ENCODE measurements around the gene PATL2.
"Not testable (repeated sequence)": the region's sequence is repeated elsewhere in the genome, so short reads cannot be mapped to it uniquely, and the experiment has no call there.

Gene PATL2

DNA sequence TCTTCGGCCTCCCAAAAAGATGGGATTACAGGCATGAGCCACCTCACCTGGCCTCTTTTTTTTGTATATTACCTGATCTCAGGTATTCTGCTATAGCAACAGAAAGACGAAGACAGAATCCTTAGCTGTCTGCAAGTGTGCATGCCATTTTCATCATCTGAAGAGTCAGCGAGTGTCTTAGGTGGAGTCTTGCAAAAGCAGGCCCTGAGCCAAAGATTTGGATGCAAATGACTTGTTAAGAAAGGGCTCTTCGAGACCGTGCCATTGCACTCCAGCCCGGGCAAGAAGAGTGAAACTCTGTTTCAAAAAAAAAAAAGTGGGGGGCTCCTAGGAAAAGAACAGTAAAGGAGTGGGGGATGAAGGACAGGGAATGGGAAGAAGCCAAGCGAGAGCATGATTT lies 15.0 kb upstream of the PATL2 start:
- peak; percentile 84 for DNase-seq (ENCODE audit: low read depth)
- TF ChIP-seq, protein P1, sequence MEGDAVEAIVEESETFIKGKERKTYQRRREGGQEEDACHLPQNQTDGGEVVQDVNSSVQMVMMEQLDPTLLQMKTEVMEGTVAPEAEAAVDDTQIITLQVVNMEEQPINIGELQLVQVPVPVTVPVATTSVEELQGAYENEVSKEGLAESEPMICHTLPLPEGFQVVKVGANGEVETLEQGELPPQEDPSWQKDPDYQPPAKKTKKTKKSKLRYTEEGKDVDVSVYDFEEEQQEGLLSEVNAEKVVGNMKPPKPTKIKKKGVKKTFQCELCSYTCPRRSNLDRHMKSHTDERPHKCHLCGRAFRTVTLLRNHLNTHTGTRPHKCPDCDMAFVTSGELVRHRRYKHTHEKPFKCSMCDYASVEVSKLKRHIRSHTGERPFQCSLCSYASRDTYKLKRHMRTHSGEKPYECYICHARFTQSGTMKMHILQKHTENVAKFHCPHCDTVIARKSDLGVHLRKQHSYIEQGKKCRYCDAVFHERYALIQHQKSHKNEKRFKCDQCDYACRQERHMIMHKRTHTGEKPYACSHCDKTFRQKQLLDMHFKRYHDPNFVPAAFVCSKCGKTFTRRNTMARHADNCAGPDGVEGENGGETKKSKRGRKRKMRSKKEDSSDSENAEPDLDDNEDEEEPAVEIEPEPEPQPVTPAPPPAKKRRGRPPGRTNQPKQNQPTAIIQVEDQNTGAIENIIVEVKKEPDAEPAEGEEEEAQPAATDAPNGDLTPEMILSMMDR (IDR thresholded peaks at IDR 0.05; ENCODE audit: insufficient read depth, low read depth, low read length, missing control alignments): no peak
- H3K4me3 ChIP-seq (ENCODE audit: low read depth, low read length): peak overlapping the region; percentile 60

DNA sequence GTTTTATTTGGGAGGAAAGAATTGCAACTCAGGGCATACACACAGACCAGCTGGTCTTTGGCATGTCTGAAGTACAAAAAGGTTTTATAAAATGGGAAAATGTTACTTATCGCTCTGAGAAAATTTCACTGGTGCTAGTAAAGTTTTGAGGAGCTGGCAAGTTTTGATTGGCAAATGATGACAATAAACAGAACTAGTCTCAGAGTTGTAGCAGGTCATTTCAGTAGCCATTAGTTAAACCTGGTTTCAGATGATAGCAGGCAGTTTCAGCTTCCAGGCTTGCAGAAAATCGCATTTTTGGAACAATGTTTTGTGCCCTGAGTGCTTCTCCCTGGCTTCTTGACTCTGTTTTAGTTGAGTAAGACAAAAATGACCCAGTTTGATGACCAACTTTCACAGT lies 10.9 kb upstream of the PATL2 start:
- DNase-seq (ENCODE audit: low read depth): peak; percentile 89
- peak overlapping the region; percentile 13 for H3K4me3 ChIP-seq (ENCODE audit: low read depth, low read length)
- TF ChIP-seq, protein P1 (IDR thresholded peaks at IDR 0.05; ENCODE audit: insufficient read depth, low read depth, low read length, missing control alignments): no peak

DNA sequence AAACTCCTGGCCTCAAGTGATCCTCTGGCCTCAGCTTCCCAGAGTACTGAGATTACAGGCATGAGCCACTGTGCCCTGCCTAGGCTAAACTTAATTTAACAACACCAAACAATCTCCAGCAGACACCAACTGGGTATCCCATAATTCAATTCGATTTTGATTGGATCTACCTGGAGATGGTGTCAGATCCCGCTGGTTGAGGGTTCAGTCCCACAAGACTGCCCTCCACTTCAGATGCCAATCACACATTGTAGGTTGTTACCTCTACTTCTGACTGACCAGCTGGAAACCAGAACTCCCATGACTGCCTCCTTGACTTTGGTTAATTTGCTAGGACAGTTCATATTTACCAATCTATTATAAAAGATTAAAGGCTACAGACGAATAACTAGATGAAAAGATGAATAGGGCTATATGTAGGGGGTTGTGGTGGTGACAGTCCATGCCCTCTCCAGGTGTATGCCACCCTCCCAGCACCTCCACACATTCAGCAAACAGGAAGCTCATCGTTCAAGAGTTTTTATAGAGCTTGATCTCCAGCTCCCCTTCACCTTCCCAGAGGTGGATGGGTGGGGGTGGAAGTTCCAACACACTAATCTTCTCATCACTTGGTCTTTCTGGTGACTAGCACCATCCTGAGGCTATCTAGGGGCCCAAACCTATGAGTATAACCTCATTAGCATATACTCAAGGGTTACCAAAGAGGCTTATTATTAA lies 9.5 kb upstream of the PATL2 start:
- peak; percentile 61 for DNase-seq (ENCODE audit: low read depth)
- H3K4me3 ChIP-seq (ENCODE audit: low read depth, low read length): no peak overlapping the region
- TF ChIP-seq, protein P1 (IDR thresholded peaks at IDR 0.05; ENCODE audit: insufficient read depth, low read depth, low read length, missing control alignments): no peak

DNA sequence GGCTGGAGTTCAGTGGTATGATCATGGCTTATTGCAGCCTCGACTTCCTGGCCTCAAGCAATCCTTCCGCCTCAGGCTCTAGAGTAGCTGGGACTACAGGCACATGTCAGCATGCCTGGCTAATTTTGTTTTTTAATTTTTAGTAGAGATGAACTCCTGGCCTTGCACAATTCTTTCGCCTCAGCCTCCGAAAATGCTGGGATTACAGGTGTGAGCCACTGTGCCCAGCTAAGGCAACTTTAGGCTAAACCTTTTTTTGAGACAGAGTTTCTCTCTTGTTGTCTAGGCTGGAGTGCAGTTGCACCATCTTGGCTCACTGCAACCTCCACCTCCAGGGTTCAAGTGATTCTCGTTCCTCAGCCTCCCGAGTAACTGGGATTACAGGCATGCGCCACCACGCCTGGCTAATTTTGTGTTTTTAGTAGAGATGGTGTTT lies 8.9 kb upstream of the PATL2 start:
- DNase-seq (ENCODE audit: low read depth); H3K4me3 ChIP-seq (ENCODE audit: low read depth, low read length): not testable (repeated sequence)

DNA sequence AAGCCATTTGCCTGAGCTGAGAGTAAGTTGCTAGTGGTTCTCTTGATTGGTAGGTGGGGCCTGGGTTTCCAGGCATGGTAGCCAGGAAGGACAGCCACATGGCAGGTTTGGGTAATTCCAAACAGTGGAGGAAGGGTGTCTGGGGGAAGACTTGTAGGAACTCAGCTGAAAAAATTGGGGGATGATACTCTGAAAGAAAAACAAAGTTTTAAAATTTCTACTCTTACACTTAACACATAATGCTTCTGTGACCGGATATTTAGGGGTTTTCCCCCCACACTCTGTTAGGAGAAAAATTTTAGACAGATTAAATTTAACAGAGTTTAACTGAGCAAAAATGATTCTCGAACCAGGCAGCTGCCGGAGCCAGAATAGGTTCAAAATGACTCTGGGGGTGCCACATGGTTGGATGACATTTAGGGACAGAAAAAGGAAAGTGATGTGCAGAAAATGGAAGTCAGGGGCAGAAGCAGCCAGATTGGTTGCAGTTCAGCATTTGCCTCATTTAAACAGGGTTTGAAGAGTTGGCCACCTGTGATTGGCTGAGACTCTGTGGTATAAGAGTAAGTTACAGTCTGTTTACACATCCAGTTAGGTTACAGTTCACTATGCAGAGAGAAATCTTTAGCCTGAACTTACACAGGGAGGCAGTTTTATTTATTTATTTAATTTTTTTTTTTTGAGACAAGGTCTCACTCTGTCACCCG lies 8.3 kb upstream of the PATL2 start:
- peak; percentile 95 for DNase-seq (ENCODE audit: low read depth)
- peak overlapping the region; percentile 5; the same call in 1 of the 2 replicates for H3K4me3 ChIP-seq (ENCODE audit: low read depth, low read length)
- TF ChIP-seq, protein P1 (IDR thresholded peaks at IDR 0.05; ENCODE audit: insufficient read depth, low read depth, low read length, missing control alignments): no peak

DNA sequence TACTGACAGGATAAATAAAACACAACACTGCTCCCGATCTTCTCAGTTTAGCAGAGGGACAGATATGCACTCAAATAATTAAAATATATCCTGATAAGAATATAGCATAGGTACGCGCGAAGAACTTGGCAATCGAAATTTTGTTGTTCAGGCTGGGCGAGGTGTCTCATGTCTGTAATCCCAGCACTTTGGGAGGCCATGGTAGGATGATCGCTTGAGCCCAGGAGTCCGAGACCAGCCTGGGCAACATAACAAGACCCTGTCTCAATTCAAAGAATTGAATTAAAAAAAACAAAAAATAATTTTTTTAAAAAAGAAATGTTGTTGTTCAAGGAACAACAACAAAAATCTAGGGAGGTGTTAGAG lies 7.8 kb upstream of the PATL2 start:
- TF ChIP-seq, protein P1 (IDR thresholded peaks at IDR 0.05; ENCODE audit: insufficient read depth, low read depth, low read length, missing control alignments): no peak
- DNase-seq (ENCODE audit: low read depth): no peak
- H3K4me3 ChIP-seq (ENCODE audit: low read depth, low read length): peak overlapping the region; percentile 5; the same call in 1 of the 2 replicates

DNA sequence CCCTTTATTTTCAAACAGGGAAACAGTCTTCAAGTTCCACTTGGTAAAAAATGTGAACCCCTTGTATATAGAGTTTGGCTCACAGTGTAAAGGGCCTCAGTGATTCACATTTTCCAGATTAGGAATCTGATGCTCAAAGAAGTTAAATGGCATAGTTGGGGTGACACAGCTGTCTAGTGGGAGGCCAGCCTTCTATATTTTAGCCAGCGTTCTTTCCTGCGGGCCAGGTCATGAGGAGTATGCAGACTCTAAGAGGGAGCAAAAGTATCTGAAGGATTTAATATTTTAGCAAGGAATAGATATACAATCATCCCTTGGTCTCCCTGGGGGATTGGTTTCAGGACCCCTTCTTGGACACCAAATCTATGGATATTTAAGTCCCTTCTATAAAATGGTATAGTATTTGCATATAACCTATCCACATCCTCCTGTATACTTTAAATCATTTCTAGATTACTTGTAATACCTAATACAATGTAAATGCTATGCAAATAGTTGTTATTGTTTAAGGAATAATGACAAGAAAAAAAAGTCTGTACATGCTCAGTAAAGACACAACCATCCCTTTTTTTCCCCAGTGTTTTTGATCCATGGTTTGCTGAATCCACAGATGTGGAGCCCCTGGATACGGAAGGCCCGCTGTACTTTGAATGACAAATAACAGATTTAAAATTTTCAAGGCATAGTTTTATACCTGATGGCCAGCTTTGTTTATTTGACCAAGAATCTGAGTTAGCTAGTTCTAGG lies 7.2 kb upstream of the PATL2 start:
- H3K4me3 ChIP-seq (ENCODE audit: low read depth, low read length): peak overlapping the region; percentile 12; the same call in 1 of the 2 replicates
- peak; percentile 18 for DNase-seq (ENCODE audit: low read depth)
- TF ChIP-seq, protein P1 (IDR thresholded peaks at IDR 0.05; ENCODE audit: insufficient read depth, low read depth, low read length, missing control alignments): no peak
